ENCODE data around the gene GALNS. TPM values are rescaled to one million over a fixed set of nuclear protein-coding genes. Genes with fewer than 3 reads are reported as not detected.

Gene GALNS
- total RNA-seq, 4 donors from 2014 or later = 31.1 to 134 (median 43.3) TPM

- Histone ChIP-seq H3K4me1 (no peaks in the 10 kb centered on the region), H3K36me3 (peaks cover 54% of the 10 kb centered on the region), H3K27ac (no peak overlapping the region), H3K4me3 (no peak overlapping the region), H3K9me3 (no peaks in the 10 kb centered on the region), H3K27me3 (no peaks in the 10 kb centered on the region)
- TF ChIP-seq POLR2AphosphoS5 (IDR thresholded peaks at IDR 0.05) (no peak), EP300 (IDR thresholded peaks at IDR 0.05) (no peak), POLR2A (IDR thresholded peaks at IDR 0.05) (no peak)
- TF ChIP-seq, protein P1, sequence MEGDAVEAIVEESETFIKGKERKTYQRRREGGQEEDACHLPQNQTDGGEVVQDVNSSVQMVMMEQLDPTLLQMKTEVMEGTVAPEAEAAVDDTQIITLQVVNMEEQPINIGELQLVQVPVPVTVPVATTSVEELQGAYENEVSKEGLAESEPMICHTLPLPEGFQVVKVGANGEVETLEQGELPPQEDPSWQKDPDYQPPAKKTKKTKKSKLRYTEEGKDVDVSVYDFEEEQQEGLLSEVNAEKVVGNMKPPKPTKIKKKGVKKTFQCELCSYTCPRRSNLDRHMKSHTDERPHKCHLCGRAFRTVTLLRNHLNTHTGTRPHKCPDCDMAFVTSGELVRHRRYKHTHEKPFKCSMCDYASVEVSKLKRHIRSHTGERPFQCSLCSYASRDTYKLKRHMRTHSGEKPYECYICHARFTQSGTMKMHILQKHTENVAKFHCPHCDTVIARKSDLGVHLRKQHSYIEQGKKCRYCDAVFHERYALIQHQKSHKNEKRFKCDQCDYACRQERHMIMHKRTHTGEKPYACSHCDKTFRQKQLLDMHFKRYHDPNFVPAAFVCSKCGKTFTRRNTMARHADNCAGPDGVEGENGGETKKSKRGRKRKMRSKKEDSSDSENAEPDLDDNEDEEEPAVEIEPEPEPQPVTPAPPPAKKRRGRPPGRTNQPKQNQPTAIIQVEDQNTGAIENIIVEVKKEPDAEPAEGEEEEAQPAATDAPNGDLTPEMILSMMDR (IDR thresholded peaks at IDR 0.05) = no peak
- no peak for DNase-seq (ENCODE audit: low spot score in 2 of 2)
- 91% methylated on average over 17 of the region's 17 CpGs for WGBS
Measured at GRCh38 chr16:88836791-88837190, 20.0 kb downstream of the GALNS start.

DNA sequence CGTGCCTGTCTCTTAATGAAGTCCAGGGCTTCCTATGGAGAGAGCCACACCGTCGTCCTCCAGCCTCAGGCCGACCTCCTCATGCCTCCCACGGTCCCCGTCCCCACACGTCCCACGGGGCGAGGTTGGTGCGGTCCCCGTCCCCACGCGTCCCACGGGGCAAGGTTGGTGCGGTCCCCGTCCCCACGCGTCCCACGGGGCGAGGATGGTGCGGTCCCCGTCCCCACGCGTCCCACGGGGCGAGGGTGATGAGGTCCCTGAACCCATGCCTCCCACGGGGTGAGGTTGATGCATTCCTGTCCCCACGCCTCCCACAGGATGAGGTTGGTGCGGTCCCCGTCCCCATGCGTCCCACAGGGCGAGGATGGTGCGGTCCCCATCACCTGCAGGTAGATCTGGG lies 20.9 kb downstream of the GALNS start:
- 96% methylated on average over 32 of the region's 33 CpGs for WGBS
- Histone ChIP-seq H3K4me1 (no peaks in the 10 kb centered on the region), H3K27ac (no peak overlapping the region), H3K4me3 (no peak overlapping the region), H3K27me3 (no peaks in the 10 kb centered on the region), H3K9me3 (no peaks in the 10 kb centered on the region), H3K36me3 (peaks cover 47% of the 10 kb centered on the region)
- TF ChIP-seq, protein P1 (IDR thresholded peaks at IDR 0.05) = no peak
- TF ChIP-seq POLR2AphosphoS5 (IDR thresholded peaks at IDR 0.05) (no peak), POLR2A (IDR thresholded peaks at IDR 0.05) (no peak), EP300 (IDR thresholded peaks at IDR 0.05) (no peak)
- no peak for DNase-seq (ENCODE audit: low spot score in 2 of 2)

DNA sequence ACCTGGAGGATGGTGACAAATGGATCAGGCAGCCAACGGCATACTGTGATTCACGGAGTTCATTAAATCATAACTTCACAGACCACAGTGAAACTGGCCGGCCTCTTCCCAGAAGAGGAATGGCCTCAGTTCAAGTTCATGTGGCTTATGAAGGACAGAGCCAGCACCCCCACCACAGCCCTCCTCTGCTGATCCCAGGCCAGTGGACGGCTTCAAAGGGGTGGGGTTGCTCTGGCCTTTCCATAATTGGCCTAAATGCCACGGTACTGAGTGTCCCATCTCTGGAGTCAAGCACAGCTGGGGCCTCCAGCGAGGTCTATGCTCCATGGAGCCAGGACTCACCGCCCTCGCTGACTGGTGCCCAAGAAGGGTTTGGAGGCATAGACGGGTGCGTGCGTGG lies 21.4 kb downstream of the GALNS start:
- 67% methylated on average over 5 of the region's 11 CpGs for WGBS
- no peak for TF ChIP-seq POLR2AphosphoS5 (IDR thresholded peaks at IDR 0.05)
- TF ChIP-seq POLR2A (IDR thresholded peaks at IDR 0.05) = no peak
- TF ChIP-seq EP300 (IDR thresholded peaks at IDR 0.05) = no peak
- TF ChIP-seq, protein P1 (IDR thresholded peaks at IDR 0.05) = no peak
- no peaks in the 10 kb centered on the region for H3K9me3 ChIP-seq

DNA sequence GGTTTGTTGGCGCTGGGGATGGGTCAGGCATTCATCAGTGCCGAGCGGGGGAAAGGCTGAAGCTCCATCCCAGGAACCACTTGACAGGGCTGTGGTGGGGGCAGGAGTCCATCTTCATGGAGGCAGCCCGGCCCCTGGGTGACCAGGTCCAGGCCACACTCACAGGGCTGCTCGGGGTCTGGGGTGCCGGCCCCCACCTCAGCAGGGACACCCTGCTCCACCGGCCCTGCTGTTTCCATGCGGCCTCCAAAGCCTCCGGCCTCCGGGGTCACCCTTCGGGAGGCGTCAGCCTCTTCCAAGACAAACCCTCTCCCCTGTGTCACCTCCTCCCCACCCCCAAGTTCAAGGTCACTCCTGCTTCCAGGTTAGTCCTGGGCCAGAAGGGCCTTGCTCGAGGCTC lies 22.1 kb downstream of the GALNS start:
- no peak for DNase-seq (ENCODE audit: low spot score in 2 of 2)
- no peak overlapping the region for H3K27ac ChIP-seq
- H3K4me3 ChIP-seq = no peak overlapping the region
- TF ChIP-seq, protein P1 (IDR thresholded peaks at IDR 0.05) = no peak
- TF ChIP-seq EP300 (IDR thresholded peaks at IDR 0.05) (no peak), POLR2AphosphoS5 (IDR thresholded peaks at IDR 0.05) (no peak), POLR2A (IDR thresholded peaks at IDR 0.05) (no peak)
- 80% methylated on average over 1 of the region's 13 CpGs for WGBS
- peaks cover 36% of the 10 kb centered on the region for H3K36me3 ChIP-seq
- H3K9me3 ChIP-seq = no peaks in the 10 kb centered on the region
- H3K4me1 ChIP-seq = no peaks in the 10 kb centered on the region
- no peaks in the 10 kb centered on the region for H3K27me3 ChIP-seq

More for the DNA sequence above, 21.4 kb downstream of the GALNS start:
- H3K4me1 ChIP-seq = no peaks in the 10 kb centered on the region
- H3K27ac ChIP-seq = no peak overlapping the region
- no peaks in the 10 kb centered on the region for H3K27me3 ChIP-seq
- H3K36me3 ChIP-seq = peaks cover 43% of the 10 kb centered on the region
- DNase-seq (ENCODE audit: low spot score in 2 of 2) = no peak
- H3K4me3 ChIP-seq = no peak overlapping the region

- Histone ChIP-seq H3K27me3 (no peaks in the 10 kb centered on the region), H3K4me3 (no peak overlapping the region), H3K4me1 (no peaks in the 10 kb centered on the region), H3K9me3 (no peaks in the 10 kb centered on the region), H3K36me3 (peaks cover 26% of the 10 kb centered on the region), H3K27ac (no peak overlapping the region)
- 93% methylated on average over 13 of the region's 13 CpGs for WGBS
- no peak for DNase-seq (ENCODE audit: low spot score in 2 of 2)
- TF ChIP-seq POLR2A (IDR thresholded peaks at IDR 0.05) (no peak), EP300 (IDR thresholded peaks at IDR 0.05) (no peak), POLR2AphosphoS5 (IDR thresholded peaks at IDR 0.05) (no peak)
- TF ChIP-seq, protein P1 (IDR thresholded peaks at IDR 0.05) = no peak
Measured at GRCh38 chr16:88833086-88833485, 23.7 kb downstream of the GALNS start.
